GM12891 (cell line): ENCODE results near the gene NSF.

ENCODE experiments used
- PAX5 ChIP-seq: IDR thresholded peaks from 2 replicates; pipeline ENCODE4 v1.6.1; 2011; ENCODE audit warnings: low read length, moderate library complexity, mild to moderate bottlenecking; ENCODE audit not compliant: insufficient read depth, severe bottlenecking
- POLR2A ChIP-seq: IDR thresholded peaks from 2 replicates; pipeline ENCODE4 v1.6.1; 2011; ENCODE audit warnings: low read depth, low read length, control low read depth
- POLR2AphosphoS5 ChIP-seq: IDR thresholded peaks from 2 replicates; pipeline ENCODE4 v1.6.1; 2011; ENCODE audit warnings: low read depth, low read length, control low read depth
- SPI1 ChIP-seq: IDR thresholded peaks from 2 replicates; pipeline ENCODE4 v1.6.1; 2011; ENCODE audit warnings: low read depth, low read length, control low read depth
- TAF1 ChIP-seq: IDR thresholded peaks from 2 replicates; pipeline ENCODE4 v1.6.1; 2011; ENCODE audit warnings: low read depth, low read length, control low read depth

DNA sequence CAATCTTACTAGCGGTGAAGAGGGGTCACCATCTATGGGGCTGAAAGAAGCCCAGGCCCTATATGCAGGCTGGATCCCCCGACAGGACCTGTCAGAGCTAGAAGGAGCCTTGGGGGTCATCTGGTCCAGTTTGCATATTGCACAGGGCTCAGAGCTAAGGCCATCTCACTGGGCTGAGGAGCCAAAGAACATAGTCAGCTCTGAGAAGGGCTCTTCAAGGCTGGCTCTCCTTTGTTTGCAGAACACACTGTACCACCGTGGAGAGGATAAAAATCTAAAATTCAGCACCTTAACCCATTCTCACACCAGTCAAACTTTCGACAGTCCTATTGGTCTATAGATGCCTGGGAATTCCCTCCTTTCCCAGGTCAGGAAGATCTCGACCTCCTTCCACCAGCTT lies 203.8 kb downstream of the NSF start:
- TF ChIP-seq POLR2A (no peak), POLR2AphosphoS5 (no peak), SPI1 (no peak), PAX5 (no peak), TAF1 (no peak)
